K562 (cell line): Measurements from ENCODE around the gene SST. TPM values are rescaled to one million over a fixed set of nuclear protein-coding genes. Genes with fewer than 3 reads are reported as not detected.

ENCODE experiments used
- ATAC-seq: fragments of 200-7000 bp; cut with Tn5 transposase; 3 replicates; pipeline ENCODE4 v1.9.1; 2020; ENCODE audit warnings: moderate library complexity
- BruUV-seq: library from RNA; stranded (reverse); fragments of 400-500 nt; replicated peaks from 2 replicates; lab custom pipeline; 2021; lab: Mats Ljungman, UMichigan
- CTCF ChIA-PET: fragments of 300-600 bp; formaldehyde crosslinking; extraction: SDS; loops from one replicate; lab custom pipeline; 2021; ENCODE audit warnings: low intra/inter-chr PET ratio; lab: Yijun Ruan, JAX
- POLR2A ChIA-PET: fragments of 300-600, 350-650 bp; sonication (Branson Sonifier 250); formaldehyde crosslinking; extraction: SDS; loops from one replicate; lab custom pipeline; 2021; ENCODE audit warnings: antibody characterized with exemption, inconsistent platforms; lab: Yijun Ruan, JAX
- DNase-seq, 4 experiments: peaks; one replicate each; pipeline versions ENCODE4 v3.0.0 to v3.0.0-alpha.2; 2011 to 2018; ENCODE audit warnings: low spot score in 3 of 4, mixed read lengths in 3 of 4; ENCODE audit errors: extremely low read depth in 1 of 4
- FAIRE-seq: peaks from 2 replicates; lab custom pipeline; 2011; peaks lifted over from hg19 to GRCh38; lab: Jason Lieb, UNC
- H2AFZ ChIP-seq: 2 replicates; pipeline ENCODE4 v1.6.0; 2011; ENCODE audit warnings: low read depth, low read length, control low read depth, inconsistent platforms
- H3K27ac ChIP-seq: fragments of 200-600 bp; 3 replicates; pipeline ENCODE4 v1.8.0; 2011; ENCODE audit warnings: low read depth, mild to moderate bottlenecking, control low read depth, inconsistent platforms, low read length, moderate library complexity, mixed read lengths; ENCODE audit errors: extremely low read depth
- H3K27me3 ChIP-seq, 2 experiments: fragments of 300-600 bp in 1 of 2; 2 replicates in 1 of 2; 3 replicates in 1 of 2; pipeline versions ENCODE4 v1.6.0 to v1.8.0; 2011; ENCODE audit warnings: inconsistent platforms in 2 of 2, low read length in 2 of 2, mild to moderate bottlenecking in 1 of 2, mixed read lengths in 1 of 2, moderate library complexity in 1 of 2; ENCODE audit not compliant: control insufficient read depth in 2 of 2, insufficient read depth in 2 of 2
- H3K36me3 ChIP-seq: fragments of 300-600 bp; 3 replicates; pipeline ENCODE4 v1.8.0; 2011; ENCODE audit warnings: mild to moderate bottlenecking, low read length, inconsistent platforms; ENCODE audit not compliant: control insufficient read depth, insufficient read depth
- H3K4me1 ChIP-seq, 2 experiments: fragments of 200-600 bp in 1 of 2; replicated peaks in 1 of 2; 2 replicates in 1 of 2; 3 replicates in 1 of 2; pipeline versions ENCODE4 v1.5.1 to v1.8.0; 2011; ENCODE audit warnings: inconsistent platforms in 2 of 2, low read length in 2 of 2, mild to moderate bottlenecking in 1 of 2, mixed read lengths in 1 of 2, moderate library complexity in 1 of 2; ENCODE audit not compliant: control insufficient read depth in 2 of 2, insufficient read depth in 2 of 2
- H3K4me2 ChIP-seq: 2 replicates; pipeline ENCODE4 v1.6.1; 2011; ENCODE audit warnings: low read length, control low read depth, inconsistent platforms, mixed read lengths; ENCODE audit not compliant: insufficient read depth
- H3K4me3 ChIP-seq: fragments of 200-600 bp; sonication (generic), shearing (Covaris generic); 2 replicates; pipeline ENCODE4 v1.5.1; 2016; ENCODE audit warnings: control low read depth, inconsistent platforms
- H3K79me2 ChIP-seq: fragments of 200-600 bp; 3 replicates; pipeline ENCODE4 v1.8.0; 2011; ENCODE audit warnings: low read length, inconsistent platforms; ENCODE audit not compliant: control insufficient read depth, insufficient read depth
- H3K9ac ChIP-seq, 2 experiments: 2 replicates each; pipeline versions ENCODE4 v1.6.0 to v1.6.1; 2011; ENCODE audit warnings: low read depth in 2 of 2, low read length in 2 of 2, control low read depth in 1 of 2, inconsistent platforms in 1 of 2, mild to moderate bottlenecking in 1 of 2, mixed read lengths in 1 of 2; ENCODE audit not compliant: insufficient read depth in 1 of 2
- H3K9me1 ChIP-seq: one replicate; pipeline ENCODE4 v1.6.0; 2011; ENCODE audit warnings: inconsistent platforms, mild to moderate bottlenecking, low read length, moderate library complexity; ENCODE audit not compliant: control insufficient read depth, insufficient read depth
- H3K9me3 ChIP-seq: replicated peaks from 2 replicates; pipeline ENCODE4 v1.5.1; 2011; ENCODE audit warnings: low read depth, low read length, inconsistent platforms; ENCODE audit not compliant: control insufficient read depth, insufficient read depth
- H4K20me1 ChIP-seq: replicated peaks from 2 replicates; pipeline ENCODE4 v1.6.1; 2011; ENCODE audit warnings: low read length, inconsistent platforms, mixed read lengths; ENCODE audit not compliant: control insufficient read depth, insufficient read depth
- ARID1B ChIP-seq: fragments of 450-650 bp; IDR thresholded peaks from 2 replicates; pipeline ENCODE4 v1.6.1; 2016; ENCODE audit warnings: antibody characterized with exemption, mild to moderate bottlenecking, inconsistent platforms
- CBX2 ChIP-seq: fragments of 200-600 bp; sonication (generic); IDR thresholded peaks from one replicate; pipeline ENCODE4 v1.6.1; 2012; ENCODE audit warnings: mild to moderate bottlenecking, low read length, inconsistent platforms; ENCODE audit not compliant: insufficient read depth, poor library complexity, severe bottlenecking
- DDX20 ChIP-seq: fragments of 450-650 bp; IDR thresholded peaks from 2 replicates; pipeline ENCODE4 v1.6.1; 2016; ENCODE audit warnings: missing genetic modification characterization, low read depth, mild to moderate bottlenecking, missing compliant biosample characterization, moderate library complexity
- ELF4 ChIP-seq: fragments of 450-650 bp; formaldehyde crosslinking; IDR thresholded peaks from 2 replicates; pipeline ENCODE4 v1.4.0; 2022; ENCODE audit warnings: missing genetic modification characterization
- GTF2E2 ChIP-seq: fragments of 200-800 bp; sonication (Bioruptor generic); IDR thresholded peaks from 2 replicates; pipeline ENCODE4 v1.6.1; 2016; ENCODE audit warnings: missing genetic modification characterization, missing compliant biosample characterization
- HDGF ChIP-seq: fragments of 450-650 bp; IDR thresholded peaks from 2 replicates; pipeline ENCODE4 v1.6.1; 2016
- MCM5 ChIP-seq: fragments of 450-650 bp; IDR thresholded peaks from 2 replicates; pipeline ENCODE4 v1.6.1; 2016; ENCODE audit warnings: low read depth
- RBFOX2 ChIP-seq: fragments of 200-400 bp; formaldehyde crosslinking; IDR thresholded peaks from 2 replicates; pipeline ENCODE4 v1.6.1; 2017; ENCODE audit warnings: low read depth, mild to moderate bottlenecking, low read length, moderate library complexity
- RNF2 ChIP-seq: sonication (generic); IDR thresholded peaks from 2 replicates; pipeline ENCODE4 v1.6.1; 2016
- TEAD2 ChIP-seq: fragments of 450-650 bp; IDR thresholded peaks from 2 replicates; pipeline ENCODE4 v1.6.1; 2016; ENCODE audit warnings: missing genetic modification characterization, control low read depth, missing compliant biosample characterization
- U2AF2 ChIP-seq: fragments of 200-400 bp; formaldehyde crosslinking; optimal IDR thresholded peaks from 2 replicates; pipeline ENCODE3; 2017; ENCODE audit warnings: low read depth, mild to moderate bottlenecking, low read length
- ZNF57 ChIP-seq: fragments of 450-650 bp; formaldehyde crosslinking; IDR thresholded peaks from 2 replicates; pipeline ENCODE4 v1.4.0; 2020; ENCODE audit warnings: mild to moderate bottlenecking, moderate library complexity
- WGBS: fragments of 100-300 bp; shearing (Covaris generic); methylation state at CpG from one replicate; pipeline ENCODE4 v1.1.6; 2016; ENCODE audit warnings: low coverage, mixed read lengths; ENCODE audit not compliant: insufficient coverage; ENCODE audit errors: missing lambda C conversion rate; 5-methylcytosine and 5-hydroxymethylcytosine counted together
- in situ Hi-C: fragments of 300-500 bp; cut with MboI; formaldehyde crosslinking; loops from 4 replicates; pipeline ENCODE4 v1.15.0; 2018; ENCODE audit warnings: inconsistent platforms, mixed read lengths
- intact Hi-C: fragments of 100-400 bp; cut with micrococcal nuclease; formaldehyde crosslinking; loops from 2 replicates; pipeline ENCODE4 v1.14.2; 2022
- polyA plus RNA-seq, 8 experiments: library from polyadenylated mRNA; depleted of rRNA in 4 of 8; stranded (reverse) in 5 of 8; unstranded in 3 of 8; fragments of >200 nt; fragmentation: Nextera tagmentation in 2 of 8; fragmentation: Illumina TruSeq in 1 of 8; extraction: Ambion mirVana in 2 of 8; extraction: Trizol in 1 of 8; gene quantifications; 2 replicates each; pipeline versions ENCODE4 v1.2.1 to v1.2.3, GENCODE V29; 2011 to 2014; ENCODE audit warnings: inconsistent platforms in 1 of 8, missing spikeins in 1 of 8
- total RNA-seq, 7 experiments: library from RNA; depleted of rRNA in 6 of 7; stranded (reverse); fragments of >200 nt in 6 of 7; fragmentation: Illumina TruSeq in 2 of 7; extraction: Trizol in 2 of 7; gene quantifications; 2 replicates each; pipeline versions ENCODE4 v1.2.1 to v1.2.3, GENCODE V29; 2011 to 2021; ENCODE audit warnings: low replicate concordance in 1 of 7
- TF ChIP-seq, protein P1 (sequence below): sonication (generic); formaldehyde crosslinking; IDR thresholded peaks from 2 replicates; pipeline ENCODE4 v1.8.0; 2022; ENCODE audit warnings: missing genetic modification reagents, mild to moderate bottlenecking, borderline replicate concordance
- TF ChIP-seq, protein P2 (sequence below): fragments of 200-400 bp; formaldehyde crosslinking; IDR thresholded peaks from 2 replicates; pipeline ENCODE4 v1.6.1; 2017; ENCODE audit warnings: mild to moderate bottlenecking, low read depth, low read length, moderate library complexity
- TF ChIP-seq, protein P3 (sequence below): fragments of 450-650 bp; formaldehyde crosslinking; IDR thresholded peaks from 2 replicates; pipeline ENCODE4 v1.4.0; 2022; ENCODE audit warnings: mild to moderate bottlenecking, moderate library complexity
- TF ChIP-seq, protein P4 (sequence below): fragments of 450-650 bp; formaldehyde crosslinking; IDR thresholded peaks from 2 replicates; pipeline ENCODE4 v1.4.0; 2020; ENCODE audit warnings: mild to moderate bottlenecking, moderate library complexity

SST gene
- total and polyA plus RNA-seq, 9 of the 15 experiments (the other 6 are each of a cell fraction or from before 2014, with no cell fraction given), result not detected

DNA sequence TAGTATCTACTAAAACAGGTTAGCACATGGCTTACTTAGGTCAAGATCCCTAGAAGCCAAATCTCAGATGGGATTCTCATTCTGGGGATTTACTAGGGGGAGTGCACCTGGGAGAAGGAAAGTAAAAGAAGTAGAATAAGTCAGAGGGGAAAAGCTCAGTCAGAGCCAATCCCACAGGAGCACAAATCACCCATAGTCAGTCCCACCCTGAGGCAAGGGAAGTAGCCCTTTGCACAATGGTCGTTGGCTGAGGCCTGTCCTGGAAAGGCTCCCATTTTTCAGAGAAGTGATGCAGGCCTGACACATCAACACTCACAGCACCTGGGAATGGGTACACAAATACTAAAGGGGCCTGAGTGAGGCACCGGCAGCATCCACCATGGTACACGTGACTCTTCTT, 39.8 kb downstream of the SST start:
- Histone ChIP-seq H3K4me1 (no peaks in the 10 kb centered on the region), H3K9me1 (no peaks in the 10 kb centered on the region), H4K20me1 (no peaks in the 10 kb centered on the region), H3K9me3 (no peaks in the 10 kb centered on the region), H3K36me3 (no peaks in the 10 kb centered on the region), H3K27ac (no peak overlapping the region), H3K79me2 (no peaks in the 10 kb centered on the region), H2AFZ (no peak overlapping the region), H3K4me2 (no peak overlapping the region), H3K9ac (no peak overlapping the region), H3K4me3 (no peak overlapping the region), H3K27me3 (no peaks in the 10 kb centered on the region)
- BruUV-seq, result no TSS peak
- DNase-seq, result no peak
- in situ Hi-C loops (no loop called here), intact Hi-C loops (no loop called here)
- FAIRE-seq, result no peak
- ChIA-PET POLR2A (no interaction called here), CTCF (no interaction called here)
- WGBS, result 4% methylated on average over 3 of the region's 3 CpGs
- no peak for ATAC-seq
- TF ChIP-seq RNF2, result no peak
- TF ChIP-seq U2AF2, result no peak
- TF ChIP-seq, protein P1, sequence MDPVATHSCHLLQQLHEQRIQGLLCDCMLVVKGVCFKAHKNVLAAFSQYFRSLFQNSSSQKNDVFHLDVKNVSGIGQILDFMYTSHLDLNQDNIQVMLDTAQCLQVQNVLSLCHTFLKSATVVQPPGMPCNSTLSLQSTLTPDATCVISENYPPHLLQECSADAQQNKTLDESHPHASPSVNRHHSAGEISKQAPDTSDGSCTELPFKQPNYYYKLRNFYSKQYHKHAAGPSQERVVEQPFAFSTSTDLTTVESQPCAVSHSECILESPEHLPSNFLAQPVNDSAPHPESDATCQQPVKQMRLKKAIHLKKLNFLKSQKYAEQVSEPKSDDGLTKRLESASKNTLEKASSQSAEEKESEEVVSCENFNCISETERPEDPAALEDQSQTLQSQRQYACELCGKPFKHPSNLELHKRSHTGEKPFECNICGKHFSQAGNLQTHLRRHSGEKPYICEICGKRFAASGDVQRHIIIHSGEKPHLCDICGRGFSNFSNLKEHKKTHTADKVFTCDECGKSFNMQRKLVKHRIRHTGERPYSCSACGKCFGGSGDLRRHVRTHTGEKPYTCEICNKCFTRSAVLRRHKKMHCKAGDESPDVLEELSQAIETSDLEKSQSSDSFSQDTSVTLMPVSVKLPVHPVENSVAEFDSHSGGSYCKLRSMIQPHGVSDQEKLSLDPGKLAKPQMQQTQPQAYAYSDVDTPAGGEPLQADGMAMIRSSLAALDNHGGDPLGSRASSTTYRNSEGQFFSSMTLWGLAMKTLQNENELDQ, result no peak
- TF ChIP-seq HDGF, result no peak
- TF ChIP-seq, protein P2, sequence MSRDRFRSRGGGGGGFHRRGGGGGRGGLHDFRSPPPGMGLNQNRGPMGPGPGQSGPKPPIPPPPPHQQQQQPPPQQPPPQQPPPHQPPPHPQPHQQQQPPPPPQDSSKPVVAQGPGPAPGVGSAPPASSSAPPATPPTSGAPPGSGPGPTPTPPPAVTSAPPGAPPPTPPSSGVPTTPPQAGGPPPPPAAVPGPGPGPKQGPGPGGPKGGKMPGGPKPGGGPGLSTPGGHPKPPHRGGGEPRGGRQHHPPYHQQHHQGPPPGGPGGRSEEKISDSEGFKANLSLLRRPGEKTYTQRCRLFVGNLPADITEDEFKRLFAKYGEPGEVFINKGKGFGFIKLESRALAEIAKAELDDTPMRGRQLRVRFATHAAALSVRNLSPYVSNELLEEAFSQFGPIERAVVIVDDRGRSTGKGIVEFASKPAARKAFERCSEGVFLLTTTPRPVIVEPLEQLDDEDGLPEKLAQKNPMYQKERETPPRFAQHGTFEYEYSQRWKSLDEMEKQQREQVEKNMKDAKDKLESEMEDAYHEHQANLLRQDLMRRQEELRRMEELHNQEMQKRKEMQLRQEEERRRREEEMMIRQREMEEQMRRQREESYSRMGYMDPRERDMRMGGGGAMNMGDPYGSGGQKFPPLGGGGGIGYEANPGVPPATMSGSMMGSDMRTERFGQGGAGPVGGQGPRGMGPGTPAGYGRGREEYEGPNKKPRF, result no peak
- no peak for TF ChIP-seq DDX20 (tag)
- TF ChIP-seq MCM5, result no peak
- no peak for TF ChIP-seq RBFOX2
- TF ChIP-seq, protein P3, sequence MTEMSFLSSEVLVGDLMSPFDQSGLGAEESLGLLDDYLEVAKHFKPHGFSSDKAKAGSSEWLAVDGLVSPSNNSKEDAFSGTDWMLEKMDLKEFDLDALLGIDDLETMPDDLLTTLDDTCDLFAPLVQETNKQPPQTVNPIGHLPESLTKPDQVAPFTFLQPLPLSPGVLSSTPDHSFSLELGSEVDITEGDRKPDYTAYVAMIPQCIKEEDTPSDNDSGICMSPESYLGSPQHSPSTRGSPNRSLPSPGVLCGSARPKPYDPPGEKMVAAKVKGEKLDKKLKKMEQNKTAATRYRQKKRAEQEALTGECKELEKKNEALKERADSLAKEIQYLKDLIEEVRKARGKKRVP (CRISPR knock-in tag), result no peak
- TF ChIP-seq ZNF57 (CRISPR knock-in tag), result no peak
- TF ChIP-seq ARID1B, result no peak
- TF ChIP-seq, protein P4, sequence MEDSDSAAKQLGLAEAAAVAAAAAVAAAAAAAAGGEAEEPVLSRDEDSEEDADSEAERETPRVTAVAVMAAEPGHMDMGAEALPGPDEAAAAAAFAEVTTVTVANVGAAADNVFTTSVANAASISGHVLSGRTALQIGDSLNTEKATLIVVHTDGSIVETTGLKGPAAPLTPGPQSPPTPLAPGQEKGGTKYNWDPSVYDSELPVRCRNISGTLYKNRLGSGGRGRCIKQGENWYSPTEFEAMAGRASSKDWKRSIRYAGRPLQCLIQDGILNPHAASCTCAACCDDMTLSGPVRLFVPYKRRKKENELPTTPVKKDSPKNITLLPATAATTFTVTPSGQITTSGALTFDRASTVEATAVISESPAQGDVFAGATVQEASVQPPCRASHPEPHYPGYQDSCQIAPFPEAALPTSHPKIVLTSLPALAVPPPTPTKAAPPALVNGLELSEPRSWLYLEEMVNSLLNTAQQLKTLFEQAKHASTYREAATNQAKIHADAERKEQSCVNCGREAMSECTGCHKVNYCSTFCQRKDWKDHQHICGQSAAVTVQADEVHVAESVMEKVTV (CRISPR knock-in tag), result no peak
- no peak for TF ChIP-seq ELF4 (CRISPR knock-in tag)
- TF ChIP-seq CBX2, result no peak
- no peak for TF ChIP-seq GTF2E2 (tag)
- TF ChIP-seq TEAD2 (tag), result no peak
